Activated CD8-positive, alpha-beta memory T cell treated with anti-CD3 and anti-CD28 coated beads, Interleukin-2, amount 50 U/mL, for 1 hour (primary cell): ENCODE measurements around the gene PDK2.

Source experiments
- DNase-seq: peaks from one replicate; pipeline ENCODE4 v3.0.0-alpha.2; 2020; ENCODE audit errors: extremely low read depth

The PDK2 gene

GRCh38 chr17:50135316-50136095 lies 40.4 kb downstream of the PDK2 start:
- DNase-seq = no peak

- no peak for DNase-seq
Measured at GRCh38 chr17:50136096-50136687, 41.0 kb downstream of the PDK2 start.

DNA sequence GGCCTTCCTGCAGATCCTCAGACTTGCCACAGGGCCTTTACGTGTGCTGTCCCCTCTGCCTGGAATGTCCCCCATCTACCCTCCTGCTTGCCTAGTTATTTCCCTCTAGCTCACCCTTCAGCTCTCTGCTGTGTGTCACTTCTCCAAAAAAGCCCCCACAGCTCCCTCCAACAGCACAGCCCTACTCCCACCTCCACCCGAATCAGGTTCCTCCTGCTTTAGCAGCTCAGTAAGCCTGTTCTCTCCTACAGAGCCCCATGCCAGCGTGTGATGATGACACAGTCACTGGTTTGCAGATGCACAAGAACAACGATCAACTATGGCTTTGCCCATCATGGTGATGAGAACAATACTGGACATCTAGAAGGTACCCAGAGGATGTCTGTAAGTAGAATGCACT lies 41.9 kb downstream of the PDK2 start:
- DNase-seq = no peak

DNA sequence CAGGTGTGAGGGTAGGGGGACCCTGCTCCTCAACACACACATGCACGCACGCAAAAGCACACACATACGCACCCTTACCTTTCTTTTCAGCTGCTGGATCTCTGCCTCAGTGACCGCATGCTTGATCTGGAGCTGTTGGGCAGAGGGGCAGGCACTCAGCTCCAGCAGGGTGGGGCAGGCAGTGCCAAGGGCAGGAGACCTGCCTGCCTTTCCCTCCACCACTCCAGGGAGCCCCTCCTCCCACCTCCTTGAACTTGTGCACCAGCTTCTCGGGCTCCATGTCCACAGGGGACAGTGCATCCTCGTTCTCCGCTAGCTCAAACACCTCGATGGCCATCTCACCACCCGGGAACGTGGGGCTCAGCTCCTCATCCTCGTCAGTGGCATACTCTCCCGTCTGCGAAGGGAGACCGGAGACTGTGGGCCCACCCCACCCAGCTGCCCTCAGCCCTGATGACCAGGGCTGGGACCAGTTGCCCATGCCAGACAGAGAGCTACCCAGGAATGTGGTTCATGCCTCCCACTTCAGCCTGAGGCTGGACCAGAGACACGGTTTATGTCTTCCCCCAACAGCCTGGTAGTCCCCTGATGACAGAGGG lies 44.1 kb downstream of the PDK2 start:
- no peak for DNase-seq

GRCh38 chr17:50139950-50140885 lies 45.1 kb downstream of the PDK2 start:
- no peak for DNase-seq

- no peak for DNase-seq
Measured at GRCh38 chr17:50141026-50141744, 46.0 kb downstream of the PDK2 start.

DNA sequence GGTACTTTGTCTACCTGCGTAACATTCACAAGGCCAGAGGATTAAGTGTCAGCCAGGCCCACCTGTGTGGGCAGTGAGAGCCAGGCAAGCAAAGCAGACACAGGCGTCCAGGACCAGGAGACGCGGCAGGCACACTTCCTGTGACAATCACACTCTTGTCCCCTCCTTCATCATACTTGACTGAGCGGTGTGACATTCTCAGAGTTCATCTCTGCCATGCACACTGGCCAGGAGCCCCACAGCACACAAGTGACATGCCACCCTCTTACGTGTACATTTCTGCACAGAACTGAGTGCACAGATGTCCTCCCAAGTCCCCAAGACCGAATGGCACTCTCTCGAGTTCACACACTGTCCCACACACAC lies 46.6 kb downstream of the PDK2 start:
- DNase-seq = no peak

DNA sequence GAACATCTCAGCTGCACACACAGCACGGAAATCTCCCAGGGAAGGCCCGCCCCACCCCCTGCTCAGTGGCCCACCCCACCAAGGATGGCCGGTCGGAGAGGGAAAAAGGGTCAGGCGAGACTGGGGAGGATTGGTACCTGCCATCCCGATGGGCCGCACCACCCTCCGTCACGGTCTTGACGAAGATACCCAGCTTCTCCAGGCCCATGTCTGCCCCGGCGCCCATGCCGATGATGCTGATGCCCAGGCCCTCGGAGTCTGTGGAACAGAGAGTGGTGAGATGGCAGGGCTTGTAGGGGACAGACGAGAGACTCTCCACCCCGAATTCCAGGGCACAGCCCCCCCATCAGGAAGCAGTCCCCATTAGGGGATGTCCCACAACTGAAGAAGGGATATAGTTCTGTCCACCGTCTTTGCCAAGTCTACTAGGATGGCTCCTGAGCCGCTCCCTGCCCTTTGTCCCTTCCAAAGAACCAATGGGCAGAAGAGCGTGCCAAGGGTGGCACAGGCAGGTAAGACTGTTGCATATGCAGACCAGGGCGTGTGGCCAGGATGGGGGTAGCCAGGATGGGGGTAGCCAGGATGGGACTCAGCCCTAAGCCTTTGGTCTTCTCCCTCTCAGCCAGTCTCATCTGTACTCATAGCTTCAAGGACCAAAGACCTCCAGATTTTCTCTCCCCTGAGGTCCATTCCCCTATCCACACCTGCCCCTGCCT lies 48.5 kb downstream of the PDK2 start:
- no peak for DNase-seq

DNA sequence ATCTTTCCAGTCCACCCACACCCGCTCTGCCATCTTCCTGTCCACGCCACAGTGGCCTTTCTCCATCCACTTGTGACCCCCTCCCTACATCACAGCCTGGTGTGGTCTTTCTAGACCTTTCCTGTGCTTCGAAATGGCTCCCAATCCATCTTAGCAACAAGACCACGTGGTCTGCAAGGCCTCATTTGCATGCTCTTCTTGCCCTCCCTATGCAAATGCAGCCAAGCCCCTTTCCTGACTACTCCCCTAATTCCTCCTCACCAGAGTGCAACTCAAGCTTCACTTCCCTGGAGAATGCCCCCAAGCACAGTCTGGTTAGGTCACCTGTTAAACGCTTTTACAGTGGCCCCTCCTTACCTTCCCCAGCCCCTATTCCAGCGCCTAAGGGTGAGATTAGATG lies 49.2 kb downstream of the PDK2 start:
- no peak for DNase-seq

- DNase-seq = no peak
Measured at GRCh38 chr17:50144845-50145531, 49.8 kb downstream of the PDK2 start.

- no peak for DNase-seq
Measured at GRCh38 chr17:50145532-50146229, 50.5 kb downstream of the PDK2 start.

DNA sequence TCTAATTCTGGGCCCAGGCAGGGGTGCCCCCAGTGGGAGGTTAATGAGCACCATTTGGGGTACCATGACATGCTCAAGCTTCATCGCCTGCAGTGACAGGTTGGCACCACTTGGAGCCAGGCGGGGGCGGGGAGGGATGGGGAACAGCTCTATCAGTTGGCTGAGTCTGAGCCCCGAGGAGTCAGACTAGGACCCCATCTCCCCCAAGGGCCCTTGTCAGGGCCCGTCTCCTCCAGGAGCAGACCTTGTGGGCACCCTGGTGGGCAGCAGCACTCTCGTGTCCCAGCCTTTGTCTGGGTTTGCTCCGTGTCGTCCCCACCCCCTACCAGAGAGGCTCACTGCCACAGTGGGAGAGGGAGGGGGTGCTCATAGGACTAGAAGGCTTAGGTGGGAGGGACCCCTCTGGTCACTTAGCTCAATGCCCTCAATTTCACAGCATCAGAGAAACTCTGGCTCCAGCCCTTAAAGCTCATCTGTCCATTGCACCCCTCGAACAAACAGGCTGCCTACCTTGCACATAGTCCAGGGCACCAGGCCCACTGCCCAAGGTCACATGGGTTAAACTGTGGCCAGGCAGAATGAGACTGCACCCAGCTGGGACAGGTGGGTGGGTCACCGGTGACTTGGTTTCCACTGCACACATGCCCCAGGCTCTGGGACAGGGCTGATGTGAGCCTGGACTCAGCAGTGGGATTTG lies 51.2 kb downstream of the PDK2 start:
- no peak for DNase-seq

DNA sequence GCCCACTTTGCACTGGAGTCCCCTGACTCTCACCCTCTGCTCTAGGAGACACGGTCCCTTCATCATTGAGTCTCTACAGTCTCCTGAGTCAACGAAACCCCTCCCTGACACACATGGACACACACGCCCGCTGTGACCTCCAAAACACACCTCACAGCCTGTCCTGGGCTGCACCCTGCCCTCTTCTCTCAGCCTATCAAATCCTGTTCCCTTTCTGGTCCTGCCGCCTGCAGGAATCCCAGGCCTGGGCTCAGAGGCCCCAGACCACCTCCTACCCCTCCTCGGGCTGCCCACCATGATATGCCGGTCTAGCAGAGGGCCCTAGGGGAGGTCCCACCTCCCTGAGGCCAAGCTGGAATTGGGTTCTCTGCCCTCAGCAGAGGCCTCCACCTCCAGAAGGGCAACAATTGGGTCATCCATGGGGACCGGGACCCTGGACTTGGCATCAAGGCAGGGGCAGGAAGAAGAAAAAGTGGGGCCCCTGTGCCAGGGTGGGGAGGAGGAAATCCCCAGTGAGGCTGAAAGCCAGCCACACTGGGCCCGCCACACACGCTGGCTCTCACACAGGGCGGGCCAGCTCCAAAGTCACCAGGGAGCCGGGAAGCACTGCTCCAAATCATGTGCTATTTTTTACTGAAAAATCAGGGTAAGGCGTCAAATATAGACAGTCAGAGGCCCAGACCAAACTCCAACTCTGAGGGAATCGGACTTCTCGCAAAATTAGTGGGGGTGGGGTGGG lies 51.9 kb downstream of the PDK2 start:
- no peak for DNase-seq

- DNase-seq = no peak
Measured at GRCh38 chr17:50147841-50148225, 52.7 kb downstream of the PDK2 start.

DNA sequence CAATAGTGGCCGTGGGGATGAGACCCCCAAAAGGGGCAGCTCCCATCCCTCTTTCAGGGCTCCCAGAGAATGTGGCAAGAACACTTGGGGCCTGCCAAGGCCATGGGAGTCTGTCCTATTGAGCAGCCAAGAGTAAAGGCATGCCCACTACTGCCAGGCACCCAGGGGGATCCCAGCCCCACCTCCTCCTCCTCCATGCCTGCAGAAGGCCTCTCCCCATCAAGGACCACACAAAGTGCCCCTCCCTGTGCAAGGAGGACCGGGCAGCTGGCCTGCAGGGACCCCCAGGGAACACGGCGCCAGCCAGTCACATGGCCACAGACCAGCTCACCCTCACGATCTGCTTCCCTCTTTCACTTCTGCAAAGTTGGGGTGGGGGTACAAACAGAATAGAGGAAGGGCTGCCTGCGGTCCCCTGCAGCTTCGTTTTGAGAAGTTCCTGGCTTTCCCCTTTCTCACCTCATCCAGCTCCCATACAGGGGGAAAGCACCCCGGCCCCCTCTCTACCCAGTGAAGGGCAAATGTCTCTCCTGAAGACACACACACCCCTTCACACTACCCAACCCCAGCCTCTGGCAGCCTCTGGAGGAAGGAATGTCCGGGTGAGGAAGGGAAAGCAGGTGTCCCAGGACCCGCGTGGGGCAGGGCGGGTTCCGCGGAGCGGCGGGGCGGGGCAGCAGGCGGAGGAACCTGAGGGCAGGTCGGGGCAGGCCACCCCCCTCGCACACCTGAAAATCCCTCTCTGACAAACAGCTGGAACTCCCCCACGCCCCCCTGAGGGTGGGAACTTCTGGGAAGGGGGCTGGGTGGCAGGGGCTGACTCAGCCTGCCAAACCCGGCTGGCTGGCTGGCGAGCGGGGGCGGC lies 53.3 kb downstream of the PDK2 start:
- DNase-seq = peak; percentile 43

DNA sequence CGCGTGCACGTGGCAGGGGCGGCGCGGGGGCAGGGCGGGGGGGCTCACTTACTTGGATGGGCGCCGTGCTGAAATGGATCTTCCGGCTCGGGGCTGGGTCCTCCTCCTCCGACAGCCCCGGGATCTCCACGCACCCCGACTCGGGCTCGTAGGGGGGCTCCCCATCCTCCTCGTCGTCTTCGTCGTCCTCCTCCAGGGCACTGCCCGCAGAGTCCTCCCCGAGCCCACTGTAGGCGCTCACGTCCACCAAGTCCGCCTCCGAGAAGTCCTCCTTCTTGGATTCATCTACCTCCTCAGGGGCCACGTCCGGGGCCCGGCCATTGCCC lies 53.9 kb downstream of the PDK2 start:
- no peak for DNase-seq
